ENCODE data around the gene PRM2.
A peak's percentile ranks its signal among the peaks of the same experiment; 100 is the strongest.
"Not testable (repeated sequence)": the region's sequence is repeated elsewhere in the genome, so short reads cannot be mapped to it uniquely, and the experiment has no call there.

The PRM2 gene

DNA sequence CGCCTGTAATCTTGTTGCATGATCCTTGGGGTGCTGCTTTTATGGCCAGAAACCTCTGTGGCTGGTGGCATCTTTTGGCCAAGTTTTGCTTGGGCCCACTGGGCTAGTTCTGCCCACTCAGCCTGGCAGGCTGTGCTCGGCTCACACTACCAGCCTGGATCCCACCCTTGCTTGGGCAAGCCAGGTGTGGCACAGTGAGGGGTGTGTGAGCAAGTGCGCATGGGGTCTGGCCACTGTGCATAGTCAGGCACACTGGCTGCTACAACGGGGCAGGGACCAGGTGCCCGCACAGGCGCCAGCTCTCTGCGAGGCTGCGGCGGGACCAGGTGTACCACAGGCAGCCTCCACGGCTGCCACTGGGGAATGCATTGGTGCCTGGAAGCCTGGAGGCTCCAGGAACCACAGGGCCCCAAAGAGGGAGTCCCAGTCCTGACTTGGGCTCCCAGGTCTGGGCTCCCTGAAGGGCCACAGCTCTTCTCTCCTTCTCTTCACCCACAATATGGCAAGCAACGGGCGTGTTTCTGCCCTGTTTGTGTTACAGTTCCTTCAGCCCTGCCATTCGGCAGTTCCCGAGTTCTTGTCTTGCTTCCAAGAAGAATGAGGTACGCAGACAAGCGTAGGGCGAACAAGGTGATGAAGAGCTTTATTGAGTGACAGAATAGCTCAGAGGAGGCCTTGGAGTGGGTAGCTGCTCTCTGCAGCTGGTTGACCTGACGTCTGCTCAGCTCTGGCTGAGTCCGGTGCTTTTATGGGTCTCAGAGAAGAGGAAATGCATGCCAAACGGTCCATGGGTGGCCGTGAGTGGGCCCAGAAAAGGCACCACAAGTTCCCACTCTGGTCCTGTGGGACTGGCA, 31.6 kb upstream of the PRM2 start:
- no peak for DNase-seq (ENCODE audit: low read depth in 2 of 2)

DNA sequence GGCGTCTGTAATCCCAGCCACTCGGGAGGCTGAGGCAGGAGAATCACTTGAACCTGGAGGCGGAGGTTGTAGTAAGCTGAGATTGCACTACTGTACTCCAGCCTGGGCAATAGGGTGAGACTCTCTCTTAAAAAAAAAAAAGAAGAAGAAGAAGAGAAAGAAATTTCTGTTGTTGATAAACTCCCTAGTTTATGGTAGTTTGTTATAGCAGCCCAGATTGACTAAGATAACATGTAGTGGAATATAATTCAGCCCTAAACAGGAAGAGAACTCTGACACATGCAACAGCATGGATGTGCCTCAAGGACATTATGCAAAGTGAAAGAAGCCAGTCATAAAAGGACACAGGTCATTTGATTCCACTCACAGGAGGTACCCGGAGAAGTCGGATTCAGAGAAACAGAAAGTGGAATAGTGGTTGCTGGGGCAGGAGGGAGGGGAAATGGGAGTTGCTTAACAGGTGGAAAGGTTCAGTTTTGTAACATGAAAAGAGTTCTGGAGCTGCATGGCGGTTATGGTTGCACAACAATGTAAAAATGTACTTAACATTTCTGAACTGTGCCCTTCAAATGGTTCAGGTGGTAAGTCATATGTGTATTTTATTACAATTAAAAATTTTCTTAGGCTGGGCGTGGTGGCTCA, 30.8 kb upstream of the PRM2 start:
- DNase-seq (ENCODE audit: low read depth in 2 of 2) = no peak

DNA sequence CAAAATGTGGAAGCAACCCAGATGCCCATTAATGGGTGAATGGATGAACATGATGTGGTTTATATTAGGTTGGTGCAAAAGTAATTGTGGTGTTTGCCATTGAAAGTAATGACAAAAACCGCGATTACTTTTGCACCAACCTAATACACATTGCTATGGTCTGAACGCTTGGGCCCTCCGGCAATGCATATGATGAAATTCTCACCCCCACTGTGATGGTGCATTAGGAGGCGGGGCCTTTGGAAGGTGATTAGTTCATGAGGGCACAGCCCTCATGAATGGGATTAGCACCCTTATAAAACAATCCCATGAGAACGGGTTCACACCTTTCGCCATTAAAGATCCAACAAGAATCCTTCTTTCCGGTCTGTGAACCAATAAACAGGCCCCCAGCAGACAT, 30.1 kb upstream of the PRM2 start:
- no peak for DNase-seq (ENCODE audit: low read depth in 2 of 2)

DNA sequence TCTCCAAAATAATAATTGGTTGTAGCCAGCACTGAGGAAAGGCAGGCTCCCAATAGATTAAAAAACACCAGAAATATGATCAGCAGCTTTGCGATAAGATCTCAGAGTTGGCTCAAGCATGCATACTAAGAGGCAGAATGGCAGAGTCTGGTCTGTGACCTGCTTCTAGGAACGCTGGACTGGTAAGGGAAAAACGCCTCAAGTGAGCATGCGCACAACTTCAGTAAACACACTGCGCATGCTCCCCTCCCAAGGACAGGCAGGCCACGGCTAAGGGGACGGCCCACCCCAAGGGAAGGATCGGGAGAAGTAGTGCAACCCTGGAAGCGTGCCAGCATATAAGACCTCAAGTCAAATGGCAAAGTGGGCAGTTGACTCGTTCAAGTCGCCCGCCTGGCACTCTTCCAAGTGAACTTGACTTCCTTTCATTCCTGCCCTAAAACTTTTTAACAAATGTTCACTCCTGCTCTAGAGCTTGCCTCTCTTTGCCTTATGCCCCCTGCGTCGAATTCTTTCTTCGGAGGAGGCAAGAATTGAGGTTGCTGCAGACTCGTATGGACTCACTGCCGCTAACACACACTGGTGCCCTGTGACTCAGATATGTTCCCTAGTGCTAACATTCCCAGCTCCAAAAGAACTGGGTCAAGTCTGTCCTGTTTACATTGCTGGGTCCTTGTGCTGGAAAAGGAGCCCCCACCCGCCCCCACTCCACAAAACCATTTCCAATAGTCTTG, 27.3 kb upstream of the PRM2 start:
- no peak for DNase-seq (ENCODE audit: low read depth in 2 of 2)

- no peak for DNase-seq (ENCODE audit: low read depth in 2 of 2)
Measured at GRCh38 chr16:11302977-11303376, 26.7 kb upstream of the PRM2 start.

GRCh38 chr16:11301645-11302501, 25.6 kb upstream of the PRM2 start:
- no peak for DNase-seq (ENCODE audit: low read depth in 2 of 2)

DNA sequence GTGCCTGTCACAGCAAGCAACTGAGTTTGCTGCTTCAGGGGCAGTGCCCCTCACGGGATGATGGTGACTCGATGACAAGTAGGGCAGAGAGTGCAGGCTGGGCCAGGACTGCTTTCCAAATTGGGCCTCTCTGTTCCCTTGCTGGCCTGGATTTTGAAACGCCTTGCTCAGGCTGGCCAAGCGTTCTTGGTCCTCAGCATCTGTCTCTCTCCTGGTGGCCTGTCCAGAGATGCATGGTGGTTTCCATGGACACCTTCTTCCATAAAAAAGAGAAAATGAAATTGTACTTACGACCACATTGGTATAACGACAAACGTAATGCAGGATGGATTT, 24.2 kb upstream of the PRM2 start:
- no peak for DNase-seq (ENCODE audit: low read depth in 2 of 2)

DNA sequence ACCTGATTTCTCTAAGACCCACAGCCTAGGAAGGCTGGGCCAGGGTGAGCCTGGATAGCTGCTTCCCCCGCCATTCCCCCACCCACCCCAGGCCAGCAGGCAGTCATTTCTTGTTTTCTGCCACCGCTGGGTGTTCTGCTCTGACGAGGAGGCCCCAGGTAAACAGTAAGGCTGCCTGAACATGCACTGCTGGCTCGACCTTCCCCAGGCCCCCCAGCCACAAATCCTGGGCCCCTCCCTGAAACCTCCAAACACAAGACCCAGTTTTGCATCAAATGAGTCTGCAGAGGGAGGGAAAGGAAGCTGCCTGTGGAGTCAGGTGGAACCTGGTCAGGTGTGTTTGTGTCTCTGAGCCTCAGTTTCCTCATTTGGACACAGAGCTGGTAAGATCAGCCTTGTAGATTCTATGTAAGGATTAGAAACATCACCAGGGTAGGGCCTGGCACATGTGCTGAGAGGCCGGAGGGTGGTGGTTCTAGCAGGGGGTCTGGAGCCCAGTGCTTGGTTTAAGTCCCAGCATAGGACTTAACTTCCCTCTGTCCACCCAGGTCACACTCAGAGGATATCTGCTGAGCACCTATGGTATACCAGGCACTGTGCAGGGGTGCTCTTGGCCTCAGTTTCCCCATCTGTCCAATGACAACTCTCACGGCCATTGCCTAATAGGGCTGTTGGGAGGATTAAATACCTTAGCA, 23.7 kb upstream of the PRM2 start:
- no peak for DNase-seq (ENCODE audit: low read depth in 2 of 2)

GRCh38 chr16:11298950-11299547, 22.8 kb upstream of the PRM2 start:
- DNase-seq (ENCODE audit: low read depth in 2 of 2) = not testable (repeated sequence)

GRCh38 chr16:11298143-11298900, 22.0 kb upstream of the PRM2 start:
- DNase-seq (ENCODE audit: low read depth in 2 of 2) = no peak

GRCh38 chr16:11297492-11298142, 21.3 kb upstream of the PRM2 start:
- DNase-seq (ENCODE audit: low read depth in 2 of 2) = peak; percentile 43 to 45

- no peak for DNase-seq (ENCODE audit: low read depth in 2 of 2)
Measured at GRCh38 chr16:11296706-11297491, 20.6 kb upstream of the PRM2 start.

DNA sequence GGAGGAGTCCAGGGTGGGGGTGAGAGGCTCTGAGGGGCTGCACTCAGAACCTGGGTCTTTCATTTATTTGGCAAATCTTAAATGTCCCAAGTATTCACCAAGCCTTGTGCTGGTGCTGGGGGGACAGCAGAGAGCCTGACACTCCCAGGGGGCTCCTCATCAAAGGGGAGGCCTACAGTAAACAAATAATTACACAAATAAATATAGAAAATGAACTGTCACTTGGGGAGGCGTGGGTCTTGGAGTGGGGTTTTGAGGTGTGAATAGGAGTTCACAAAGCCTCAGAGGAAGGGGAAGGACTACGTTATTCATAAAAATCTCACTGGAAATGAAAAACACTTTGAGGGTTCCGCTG, 20.0 kb upstream of the PRM2 start:
- no peak for DNase-seq (ENCODE audit: low read depth in 2 of 2)

- no peak for DNase-seq (ENCODE audit: low read depth in 2 of 2)
Measured at GRCh38 chr16:11295672-11296071, 19.4 kb upstream of the PRM2 start.

DNA sequence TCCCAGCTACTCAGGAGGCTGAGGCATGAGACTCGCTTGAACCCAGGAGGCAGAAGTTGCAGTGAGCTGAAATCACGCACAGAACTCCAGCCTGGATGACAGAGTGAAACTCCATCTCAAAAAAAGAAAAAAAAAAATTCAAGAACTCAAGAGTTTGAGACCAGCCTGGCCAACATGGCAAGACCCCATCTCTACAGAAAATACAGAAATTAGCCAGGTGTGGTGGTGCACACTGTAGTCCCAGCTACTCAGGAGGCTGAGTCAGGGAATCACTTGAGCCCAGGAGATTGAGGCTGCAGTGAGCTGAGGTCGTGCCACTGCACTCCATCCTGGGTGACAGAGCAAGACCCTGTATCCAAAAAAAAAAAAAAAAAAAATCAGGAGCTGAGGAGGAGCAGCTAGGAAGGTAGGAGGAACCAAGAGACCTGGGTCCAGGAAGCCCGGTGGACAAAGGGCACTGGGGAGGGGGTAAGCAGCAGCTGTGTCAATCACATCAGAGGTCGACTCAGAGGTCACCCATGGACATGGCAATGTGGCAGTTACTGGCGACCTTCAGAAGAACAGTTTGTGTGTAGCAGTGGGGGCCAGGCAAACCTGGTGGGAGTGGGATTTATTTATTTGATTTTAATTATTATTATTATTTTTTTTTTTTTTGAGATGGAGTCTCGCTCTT, 15.9 kb upstream of the PRM2 start:
- DNase-seq (ENCODE audit: low read depth in 2 of 2) = no peak

DNA sequence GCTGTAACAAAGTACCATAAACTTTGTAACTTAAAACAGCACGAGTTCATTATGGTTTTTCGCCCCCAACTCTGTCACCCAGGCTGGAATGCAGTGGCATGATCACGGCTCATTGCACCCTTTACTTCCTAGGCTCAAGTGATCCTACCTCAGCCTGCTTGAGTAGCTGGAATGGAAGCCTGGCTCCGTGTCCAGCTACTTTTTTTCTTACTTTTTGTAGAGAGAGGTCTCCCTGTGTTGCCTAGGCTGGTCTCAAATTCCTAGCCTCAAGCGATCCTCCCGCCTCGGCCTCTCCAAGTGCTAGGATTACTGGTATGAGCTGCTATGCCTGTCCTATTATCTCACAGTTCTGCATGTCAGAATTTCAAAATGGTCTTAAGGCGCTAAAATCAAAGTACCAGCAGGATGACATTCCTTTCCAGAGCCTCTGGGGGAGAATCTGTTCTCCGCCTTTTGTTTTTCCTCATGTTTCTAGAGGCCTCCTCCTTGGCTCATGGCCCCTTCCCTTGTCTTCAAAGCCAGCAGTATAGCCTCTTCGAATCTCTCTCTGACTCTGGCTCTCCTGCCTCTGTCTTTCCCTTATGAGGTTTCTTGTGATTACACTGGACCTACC, 14.9 kb upstream of the PRM2 start:
- no peak for DNase-seq (ENCODE audit: low read depth in 2 of 2)

DNA sequence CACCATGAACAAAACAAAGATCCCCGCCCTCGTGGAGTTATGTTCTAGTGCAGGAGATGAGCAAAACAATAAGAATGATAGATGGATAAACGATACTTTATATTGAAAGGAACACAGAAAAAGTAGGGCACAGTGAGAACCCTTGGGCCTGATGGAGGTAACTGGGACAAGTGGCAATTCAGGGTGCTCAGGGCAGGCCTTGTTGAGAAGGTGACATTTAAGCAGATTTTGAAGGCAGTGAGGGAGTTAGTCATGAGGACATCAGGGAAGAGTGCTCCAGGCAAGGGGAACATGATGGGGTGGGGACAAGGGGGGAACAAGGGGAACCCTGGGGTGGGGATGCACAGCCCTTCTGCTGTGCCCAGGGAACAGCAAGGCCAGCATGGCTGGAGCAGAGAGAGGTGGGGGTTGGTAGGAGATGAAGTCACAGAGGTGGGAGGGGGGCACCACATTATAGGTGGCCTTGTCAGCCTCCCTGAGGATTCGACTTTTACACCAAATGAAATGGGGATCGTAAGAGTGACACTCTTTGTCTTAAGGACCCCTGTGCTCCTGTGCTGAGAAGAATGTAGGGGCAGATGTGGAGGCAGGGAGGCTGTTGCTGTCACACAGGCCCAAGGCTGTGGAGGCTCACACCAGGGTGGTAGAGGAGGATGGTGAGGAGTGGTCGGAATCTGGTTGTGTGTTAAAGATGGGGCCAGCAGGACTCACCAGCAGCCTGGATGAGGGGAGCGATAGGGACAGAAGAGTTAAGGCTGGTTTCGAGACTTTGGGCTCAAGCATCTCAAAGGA, 14.0 kb upstream of the PRM2 start:
- no peak for DNase-seq (ENCODE audit: low read depth in 2 of 2)
